Stomach (tissue), 4 donors: ENCODE measurements around the gene NDUFAF3.

ENCODE experiments used
- CTCF ChIP-seq, 7 experiments: fragments of 450-650 bp in 4 of 7; fragments of 200-600 bp in 3 of 7; sonication (generic) in 3 of 7; IDR thresholded peaks; one replicate each; pipeline ENCODE4 v1.5.1; 2016 to 2019; ENCODE audit warnings: antibody characterized with exemption in 7 of 7, control low read depth in 2 of 7, mild to moderate bottlenecking in 1 of 7
- EP300 ChIP-seq: sonication (generic); formaldehyde crosslinking; IDR thresholded peaks from one replicate; pipeline ENCODE4 v1.6.1; 2017; ENCODE audit warnings: antibody characterized with exemption
- POLR2A ChIP-seq, 4 donors: fragments of 450-650 bp; IDR thresholded peaks; one replicate each; pipeline ENCODE4 v1.6.1; 2016; ENCODE audit warnings: antibody characterized with exemption in 4 of 4, control low read depth in 2 of 4, mild to moderate bottlenecking in 1 of 4, moderate library complexity in 1 of 4
- POLR2AphosphoS5 ChIP-seq, 3 donors: sonication (generic); formaldehyde crosslinking; IDR thresholded peaks; one replicate each; pipeline ENCODE4 v1.6.1; 2016; ENCODE audit warnings: antibody characterized with exemption in 3 of 3

DNA sequence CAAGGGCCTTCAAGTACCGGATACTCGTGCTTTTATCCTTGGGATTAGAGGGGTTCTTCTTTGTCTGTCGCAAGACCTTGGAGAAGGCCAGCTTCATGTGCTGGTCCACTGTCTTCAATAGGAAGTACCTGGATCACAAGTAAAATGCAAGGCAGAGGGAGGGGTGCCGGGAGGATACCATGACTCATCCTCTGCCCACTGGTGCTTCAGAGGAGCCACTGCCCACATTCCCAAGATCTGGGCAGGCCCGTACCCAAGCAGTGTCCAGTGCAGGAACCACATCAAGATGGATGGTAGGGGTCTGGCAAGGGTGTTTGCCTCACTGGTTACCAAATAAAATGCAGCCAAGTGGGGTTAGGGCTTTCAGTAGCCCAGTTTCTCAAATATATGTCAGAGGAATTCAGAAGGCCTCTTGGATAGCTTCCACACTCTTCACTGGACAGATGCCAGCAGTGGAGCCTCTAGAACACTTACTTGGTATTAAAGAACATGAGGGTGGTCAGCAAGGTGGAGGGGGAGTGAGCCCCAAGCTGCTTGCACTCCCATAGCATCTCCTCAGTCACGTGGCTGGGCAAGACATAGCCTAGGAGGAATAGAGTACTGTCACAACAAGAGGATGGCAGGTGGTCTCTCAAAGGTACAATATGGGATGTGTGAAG, 10.9 kb downstream of the NDUFAF3 start:
- TF ChIP-seq POLR2A (IDR thresholded peaks at IDR 0.05) = no peak
- TF ChIP-seq POLR2AphosphoS5 (IDR thresholded peaks at IDR 0.05) = no peak
- no peak for TF ChIP-seq CTCF (IDR thresholded peaks at IDR 0.05)
- TF ChIP-seq EP300 = no peak
